Stimulated activated CD8-positive, alpha-beta memory T cell treated with anti-CD3 and anti-CD28 coated beads, Interleukin-7, amount 100 ng/mL, for 1 hour (primary cell): ENCODE measurements around the gene MTX1.
A peak's percentile ranks its signal among the peaks of the same experiment; 100 is the strongest.
"Not testable (repeated sequence)": the region's sequence is repeated elsewhere in the genome, so short reads cannot be mapped to it uniquely, and the experiment has no call there.

Experiments
- DNase-seq, 2 donors: peaks; one replicate each; pipeline ENCODE4 v3.0.0-alpha.2; 2020; ENCODE audit warnings: low read depth in 2 of 2

Gene MTX1, protein sequence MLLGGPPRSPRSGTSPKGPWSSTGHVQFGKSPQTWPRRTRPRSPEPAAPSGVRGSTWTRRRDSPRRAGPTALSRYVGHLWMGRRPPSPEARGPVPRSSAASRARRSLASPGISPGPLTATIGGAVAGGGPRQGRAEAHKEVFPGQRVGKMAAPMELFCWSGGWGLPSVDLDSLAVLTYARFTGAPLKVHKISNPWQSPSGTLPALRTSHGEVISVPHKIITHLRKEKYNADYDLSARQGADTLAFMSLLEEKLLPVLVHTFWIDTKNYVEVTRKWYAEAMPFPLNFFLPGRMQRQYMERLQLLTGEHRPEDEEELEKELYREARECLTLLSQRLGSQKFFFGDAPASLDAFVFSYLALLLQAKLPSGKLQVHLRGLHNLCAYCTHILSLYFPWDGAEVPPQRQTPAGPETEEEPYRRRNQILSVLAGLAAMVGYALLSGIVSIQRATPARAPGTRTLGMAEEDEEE

DNA sequence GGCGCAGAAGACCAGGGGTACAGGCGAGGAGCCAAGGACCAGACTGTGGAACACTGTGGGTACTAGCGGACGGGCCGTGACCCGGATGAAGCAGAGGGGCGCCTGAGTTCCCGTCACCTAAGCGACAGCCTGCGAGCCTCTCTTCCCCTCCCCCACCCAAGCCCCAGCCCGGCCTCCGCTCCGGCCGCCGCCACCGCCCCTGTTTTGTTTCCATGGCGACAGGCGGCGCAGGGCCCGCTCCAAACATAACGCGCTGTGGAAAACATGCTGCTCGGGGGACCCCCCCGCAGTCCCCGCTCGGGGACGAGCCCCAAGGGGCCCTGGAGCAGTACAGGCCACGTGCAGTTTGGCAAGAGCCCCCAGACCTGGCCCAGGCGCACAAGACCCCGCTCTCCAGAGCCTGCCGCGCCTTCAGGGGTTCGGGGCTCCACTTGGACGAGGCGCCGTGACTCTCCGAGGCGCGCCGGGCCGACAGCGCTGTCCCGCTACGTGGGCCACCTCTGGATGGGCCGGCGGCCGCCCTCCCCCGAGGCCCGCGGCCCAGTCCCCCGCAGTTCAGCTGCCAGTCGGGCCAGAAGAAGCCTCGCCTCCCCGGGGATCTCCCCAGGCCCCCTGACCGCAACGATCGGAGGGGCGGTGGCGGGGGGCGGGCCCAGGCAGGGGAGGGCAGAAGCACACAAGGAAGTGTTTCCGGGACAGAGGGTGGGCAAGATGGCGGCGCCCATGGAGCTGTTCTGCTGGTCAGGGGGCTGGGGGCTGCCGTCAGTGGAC, at the start of gene MTX1:
Gene MTX1 (plus strand): TSS at position 155 of the 771 bp plus-strand sequence. CDS start 110 bp downstream, at position 265.
- peak; percentile 70 to 73 for DNase-seq

DNA sequence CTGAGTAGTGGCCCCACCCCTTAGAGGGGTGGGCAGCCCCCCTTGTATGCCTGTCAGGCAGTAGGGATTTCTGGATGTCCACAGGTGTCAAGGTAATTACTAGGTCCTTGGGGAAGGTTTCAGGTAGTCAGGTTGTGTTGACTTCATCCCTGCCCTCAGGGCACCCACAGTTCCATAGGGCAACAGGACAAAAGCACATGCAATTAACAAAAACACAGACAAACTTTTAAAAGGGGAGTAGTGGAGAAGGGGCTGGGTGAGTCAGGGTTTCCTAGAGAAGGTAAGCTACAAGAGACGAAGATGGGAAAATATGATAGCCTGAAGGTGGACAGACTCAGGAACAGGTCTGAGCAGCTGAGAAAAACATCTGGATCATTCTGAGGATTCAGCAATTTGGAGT, 49.5 kb upstream of the MTX1 start:
- no peak for DNase-seq

DNA sequence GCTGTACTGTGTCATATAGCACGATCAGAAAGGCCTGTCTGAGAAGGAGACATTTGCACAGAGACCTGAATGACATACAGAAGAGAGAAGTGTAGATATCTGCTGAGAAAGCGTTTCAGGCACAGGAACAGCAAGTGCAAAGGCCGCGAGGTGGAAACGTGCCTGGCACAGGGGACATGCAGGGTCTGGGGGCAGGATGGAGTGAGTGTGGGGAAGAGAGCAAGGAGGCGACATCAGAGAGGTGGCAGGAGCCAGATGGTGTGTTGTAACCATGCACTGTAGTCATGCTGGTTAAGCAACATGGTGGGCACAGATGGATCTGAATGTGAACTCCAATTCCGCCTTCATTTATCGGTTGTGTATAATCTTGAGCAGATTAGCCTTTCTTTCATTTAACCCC, 48.4 kb upstream of the MTX1 start:
- no peak for DNase-seq

DNA sequence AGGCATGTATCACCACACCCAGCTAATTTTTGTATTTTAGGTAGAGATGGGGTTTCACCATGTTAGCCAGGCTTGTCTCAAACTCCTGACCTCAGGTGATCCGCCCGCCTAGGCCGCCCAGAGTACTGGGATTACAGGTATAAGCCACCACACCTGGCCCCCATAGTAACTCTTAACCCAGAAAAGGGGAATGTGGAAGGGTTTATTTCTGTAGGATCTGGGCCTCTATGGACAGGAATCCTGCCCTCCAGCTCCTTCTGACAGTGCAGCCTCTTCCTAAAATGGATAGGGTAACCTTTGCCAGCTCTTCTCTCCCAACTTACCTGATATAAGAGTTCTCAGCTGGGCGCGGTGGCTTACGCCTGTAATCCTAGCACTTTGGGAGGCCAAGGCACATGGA, 45.9 kb upstream of the MTX1 start:
- not testable (repeated sequence) for DNase-seq

DNA sequence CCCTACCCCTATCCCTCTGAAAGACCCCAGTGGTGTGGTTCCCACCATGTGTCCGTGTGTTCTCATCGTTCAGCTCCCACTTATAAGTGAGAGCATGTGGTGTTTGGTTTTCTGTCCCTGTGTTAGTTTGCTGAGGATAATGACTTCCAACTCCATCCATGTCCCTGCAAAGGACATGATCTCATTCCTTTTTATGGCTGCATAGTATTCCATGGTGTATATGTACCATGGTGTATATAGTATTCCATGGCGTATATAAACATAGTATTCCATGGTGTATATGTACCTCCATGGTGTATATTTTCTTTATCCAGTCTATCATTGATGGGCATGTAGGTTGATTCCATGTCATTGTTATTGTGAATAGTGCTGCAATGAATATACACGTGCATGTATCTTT, 44.7 kb upstream of the MTX1 start:
- DNase-seq: not testable (repeated sequence)

DNA sequence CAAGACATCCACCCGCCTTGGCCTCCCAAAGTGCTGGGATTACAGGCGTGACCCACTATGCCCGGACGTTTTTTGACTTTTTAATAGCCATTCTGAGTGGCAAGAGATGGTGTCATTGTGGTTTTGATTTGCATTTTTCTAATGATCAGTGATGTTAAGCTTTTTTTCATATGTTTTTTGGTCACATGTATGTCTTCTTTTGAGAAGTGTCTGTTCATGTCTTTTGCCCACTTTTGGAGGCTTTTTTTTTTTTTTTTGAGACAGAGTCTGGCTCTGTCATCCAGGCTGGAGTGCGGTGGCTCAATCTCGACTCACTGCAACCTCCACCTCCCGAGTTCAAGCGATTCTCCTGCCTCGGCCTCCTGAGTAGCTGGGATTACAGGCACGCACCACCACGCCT, 43.9 kb upstream of the MTX1 start:
- DNase-seq: not testable (repeated sequence)

DNA sequence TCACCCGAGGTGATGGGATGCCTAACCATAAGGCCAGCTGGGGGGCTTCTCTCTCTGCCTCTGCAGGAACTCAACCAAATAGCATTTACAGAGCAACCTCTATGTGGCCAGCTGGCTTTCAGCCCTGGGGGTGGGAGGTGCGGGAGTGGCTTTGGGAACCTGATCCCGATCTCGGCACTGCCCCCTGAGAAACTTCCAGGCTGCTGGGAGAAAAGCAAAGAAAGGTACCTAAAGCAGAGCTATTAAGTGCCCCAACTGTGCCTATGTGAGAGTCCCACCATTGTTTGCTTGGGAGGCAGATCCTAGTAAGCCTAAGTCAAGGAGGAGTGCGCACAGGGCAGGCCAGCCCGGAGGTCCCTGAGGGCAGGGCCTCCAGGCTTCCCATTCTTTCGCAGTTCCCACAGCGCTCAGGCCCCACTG, 42.4 kb upstream of the MTX1 start:
- no peak for DNase-seq

DNA sequence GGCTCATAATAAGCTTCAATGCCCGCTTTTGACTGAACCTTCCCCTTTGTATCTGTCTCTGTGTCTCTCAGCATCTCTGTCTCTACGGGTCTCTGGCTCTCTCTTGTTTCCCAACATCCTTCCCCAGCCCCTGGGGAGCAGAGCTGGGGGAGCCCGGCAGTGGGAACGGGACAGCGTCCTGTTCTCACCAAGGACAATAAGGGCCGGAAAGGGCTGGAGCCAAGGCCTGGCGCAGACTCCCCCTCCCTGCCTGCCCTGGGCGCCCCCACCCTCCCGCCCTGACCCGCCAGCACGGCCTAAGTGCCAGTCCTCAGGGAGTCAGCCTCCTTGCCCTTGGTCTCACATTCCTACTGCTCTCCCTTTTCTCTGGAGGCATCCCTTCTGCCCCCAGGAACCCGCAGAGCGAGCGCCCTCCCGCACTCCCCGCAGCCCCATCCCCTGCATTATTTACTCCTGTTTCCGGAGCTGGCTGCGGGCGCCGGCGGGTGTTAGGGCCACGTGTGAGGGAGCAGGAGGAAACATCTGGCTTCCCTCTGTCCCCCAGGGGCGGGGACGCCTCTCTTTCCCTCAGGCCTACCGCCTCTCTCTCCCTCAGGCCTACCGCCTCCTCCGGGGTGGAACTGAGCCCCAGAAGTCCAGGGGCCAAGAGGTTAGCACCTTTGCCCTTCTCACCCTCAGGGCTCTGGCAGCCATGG, 41.9 kb upstream of the MTX1 start:
- no peak for DNase-seq

DNA sequence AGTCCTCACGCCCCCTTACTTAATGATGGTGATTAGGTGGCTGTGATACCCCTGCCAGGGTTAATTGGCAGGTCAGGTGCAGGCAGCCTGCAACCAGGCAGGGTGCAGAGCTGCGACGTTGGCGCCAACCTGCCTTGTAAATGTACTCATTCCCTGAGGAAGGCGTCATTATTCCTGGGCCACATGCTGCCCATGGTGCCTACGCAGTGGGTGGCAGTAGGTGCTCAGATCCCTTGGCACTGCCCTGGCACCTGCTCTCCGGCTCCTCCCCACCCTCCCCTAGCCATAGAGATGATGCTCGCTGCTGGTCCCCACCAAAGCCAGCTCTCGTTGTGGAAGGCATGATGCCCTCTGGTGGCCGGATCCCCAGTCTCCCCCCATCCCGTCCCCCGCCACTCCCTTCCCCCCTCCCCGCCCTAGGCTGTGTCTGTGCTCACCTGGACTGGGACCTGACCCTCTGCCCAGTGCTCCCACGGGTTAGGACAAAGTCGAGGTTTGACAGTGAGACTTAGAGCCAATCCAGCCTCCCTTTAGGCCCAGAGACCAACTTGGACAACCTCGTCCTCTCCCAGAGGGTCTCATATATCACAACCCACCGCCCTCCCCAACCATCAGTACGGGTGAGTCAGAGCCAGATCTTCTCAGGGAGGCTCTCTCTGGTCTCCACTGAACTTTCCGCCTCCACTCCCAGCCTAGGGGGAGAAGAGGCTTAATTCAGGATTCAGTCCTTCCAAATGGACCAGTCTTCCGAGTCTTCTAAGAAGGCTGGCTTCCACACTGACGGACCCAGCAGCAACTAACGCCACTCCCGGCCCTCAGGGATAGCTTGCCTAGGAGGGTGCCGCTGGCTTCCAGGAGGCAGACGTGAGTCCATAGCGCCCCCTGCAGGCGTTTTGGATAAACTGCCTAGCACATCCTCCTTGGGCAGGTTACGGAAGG, 41.1 kb upstream of the MTX1 start:
- peak; percentile 59 to 80 for DNase-seq

DNA sequence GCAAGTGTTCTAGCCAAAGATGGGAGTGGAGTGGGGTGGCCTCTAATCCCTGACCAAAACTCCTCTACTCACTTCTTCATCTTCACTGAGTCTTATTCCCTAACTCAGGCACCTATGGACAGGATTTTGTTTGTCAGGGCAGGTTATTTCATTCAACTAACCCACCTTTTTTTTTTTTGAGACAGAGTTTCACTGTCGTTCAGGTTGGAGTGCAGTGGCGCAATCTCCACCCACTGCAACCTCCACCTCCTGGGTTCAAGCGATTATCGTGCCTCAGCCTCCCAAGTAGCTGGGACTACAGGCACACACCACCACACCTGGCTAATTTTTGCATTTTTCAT, 40.4 kb upstream of the MTX1 start:
- DNase-seq: not testable (repeated sequence)

DNA sequence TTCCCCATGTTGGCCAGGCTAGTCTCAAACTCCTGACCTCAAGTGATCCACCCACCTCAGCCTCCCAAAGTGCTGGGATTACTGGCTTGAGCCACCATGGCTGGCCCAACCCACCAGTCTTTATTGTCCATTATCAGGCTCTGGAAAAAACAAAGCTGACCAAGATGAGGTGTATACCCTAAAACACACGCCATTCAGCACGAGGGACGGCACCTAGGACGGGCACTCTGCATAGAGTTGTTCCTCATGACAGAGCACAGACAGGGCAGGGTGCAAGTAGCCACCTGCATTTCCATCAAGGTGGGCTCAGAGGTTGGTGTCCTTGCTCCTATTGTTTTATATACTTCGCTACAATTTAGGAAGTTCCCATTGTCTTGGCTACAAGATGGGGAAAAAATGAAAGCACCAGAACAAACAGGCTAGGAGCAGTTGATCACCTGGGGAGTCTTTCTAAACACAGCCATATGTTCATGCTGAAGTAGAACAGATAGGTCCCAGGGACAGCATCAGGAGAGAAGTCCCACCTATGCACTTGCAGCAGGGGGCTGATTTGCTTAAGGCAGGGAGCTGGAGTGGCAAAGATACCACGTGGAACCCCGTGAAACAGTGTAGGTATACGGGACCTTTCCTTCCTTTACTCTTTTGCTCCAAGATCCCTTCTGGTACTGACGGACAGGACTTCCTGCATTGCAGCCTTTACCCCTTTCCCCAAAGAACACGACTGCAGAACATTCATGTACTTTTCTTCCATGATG, 39.9 kb upstream of the MTX1 start:
- DNase-seq: no peak

DNA sequence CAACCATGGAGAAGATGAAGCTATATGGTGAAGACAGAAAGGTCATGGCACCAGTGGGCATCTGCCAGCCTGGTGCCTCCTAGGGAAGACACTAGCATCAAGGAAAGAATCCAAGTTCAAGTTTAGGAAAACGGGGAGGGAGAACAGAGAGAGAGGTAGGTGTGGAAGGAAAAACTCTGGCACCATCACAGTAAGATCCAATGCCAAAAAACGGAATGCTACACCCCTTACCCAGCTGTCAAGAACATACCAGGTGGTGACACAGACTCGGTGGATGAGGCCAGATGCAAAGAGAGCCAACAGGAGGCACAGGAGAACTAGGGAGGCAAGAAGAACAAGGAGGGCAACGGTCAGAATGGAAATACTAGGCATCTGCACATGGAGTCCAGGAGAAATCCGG, 39.0 kb upstream of the MTX1 start:
- DNase-seq: no peak

DNA sequence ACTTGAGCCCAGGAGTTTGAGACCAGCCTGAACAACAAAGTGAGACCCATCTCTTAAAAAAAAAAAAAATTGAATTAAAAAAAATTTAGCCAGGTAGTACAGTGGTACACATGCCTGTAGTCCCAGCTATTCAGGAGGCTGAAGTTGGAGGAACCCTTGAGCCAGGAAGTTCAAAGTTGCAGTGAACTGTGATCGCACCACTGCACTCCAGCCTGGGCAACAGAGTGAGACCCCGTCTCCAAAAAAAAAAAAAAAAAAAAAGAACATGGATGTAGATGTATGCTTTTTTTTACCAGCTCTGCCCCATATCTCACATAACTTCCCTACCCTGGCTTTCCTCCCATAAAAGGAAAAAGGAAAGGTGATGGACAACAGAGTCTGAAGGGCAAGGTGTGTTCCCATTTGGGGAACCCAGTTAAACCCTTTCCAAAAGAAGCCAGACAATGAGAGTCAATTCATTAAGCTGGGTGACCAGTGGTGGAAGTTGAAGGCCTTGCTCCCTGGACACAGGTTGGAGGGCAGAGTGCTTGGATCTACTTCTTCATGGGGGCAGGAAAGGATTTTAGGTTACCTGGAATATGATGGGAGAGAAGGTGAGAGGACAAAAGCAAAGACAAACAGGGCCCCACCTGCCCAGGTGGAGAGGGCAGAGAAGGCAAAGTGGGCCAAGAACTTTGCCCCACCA, 38.3 kb upstream of the MTX1 start:
- DNase-seq: no peak

DNA sequence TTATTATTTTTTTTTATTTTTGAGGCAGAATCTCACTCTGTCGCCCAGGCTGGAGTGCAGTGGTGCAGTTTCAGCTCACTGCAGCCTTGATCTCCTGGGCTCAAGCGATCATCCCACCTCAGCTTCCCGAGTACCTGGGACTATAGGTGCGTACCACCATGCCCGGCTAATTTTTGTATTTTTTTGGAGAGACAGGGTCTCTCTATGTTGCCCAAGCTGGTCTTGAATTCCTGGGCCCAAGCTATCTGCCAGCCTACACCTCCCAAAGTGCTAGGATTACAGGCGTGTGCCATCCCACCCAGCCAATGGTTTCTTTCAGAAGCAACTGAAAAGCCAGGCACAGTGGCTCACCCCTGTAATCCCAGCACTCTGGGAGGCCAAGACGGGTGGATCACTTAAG, 37.7 kb upstream of the MTX1 start:
- no peak for DNase-seq

DNA sequence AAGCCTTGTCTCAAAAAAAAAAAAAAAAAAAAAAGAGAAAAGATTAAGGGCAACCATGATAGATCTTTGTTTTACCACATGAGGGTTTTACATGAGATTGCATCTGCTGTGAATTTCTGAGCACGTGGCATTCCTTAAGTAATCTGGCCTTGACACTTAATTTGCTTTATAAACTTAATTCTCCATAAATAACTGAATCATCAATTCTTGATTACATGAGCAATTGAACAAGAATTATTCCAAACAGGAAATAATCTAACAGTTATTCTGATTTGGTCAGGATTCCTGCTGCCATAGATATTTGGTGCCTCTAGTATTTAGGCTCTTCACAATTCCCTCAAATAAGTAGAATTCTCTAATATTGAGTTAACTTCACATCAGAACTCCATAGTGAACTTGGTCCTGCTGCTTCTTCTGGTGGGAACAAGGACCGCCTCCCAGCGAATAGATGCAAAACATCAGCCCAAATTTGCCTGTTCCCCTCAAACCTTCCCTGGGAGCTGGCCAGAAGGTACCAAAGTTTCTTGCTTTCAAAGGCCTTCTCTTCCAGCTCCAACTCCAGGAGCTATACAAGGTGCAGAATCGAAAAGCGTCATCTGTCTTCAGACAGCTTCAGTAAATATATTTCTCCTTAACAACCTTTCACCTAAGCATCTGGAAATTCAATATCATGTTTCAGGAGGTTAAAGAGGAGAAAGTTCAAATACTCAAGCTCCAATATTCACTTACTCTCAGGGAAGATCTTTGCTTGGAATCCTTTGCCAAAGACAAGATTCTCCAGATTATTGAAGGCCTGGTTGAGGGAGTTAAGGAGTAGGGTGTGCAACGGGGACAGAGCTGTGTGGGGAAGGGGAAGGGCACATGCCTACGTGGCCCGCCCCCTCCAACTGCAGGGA, 36.4 kb upstream of the MTX1 start:
- no peak for DNase-seq

DNA sequence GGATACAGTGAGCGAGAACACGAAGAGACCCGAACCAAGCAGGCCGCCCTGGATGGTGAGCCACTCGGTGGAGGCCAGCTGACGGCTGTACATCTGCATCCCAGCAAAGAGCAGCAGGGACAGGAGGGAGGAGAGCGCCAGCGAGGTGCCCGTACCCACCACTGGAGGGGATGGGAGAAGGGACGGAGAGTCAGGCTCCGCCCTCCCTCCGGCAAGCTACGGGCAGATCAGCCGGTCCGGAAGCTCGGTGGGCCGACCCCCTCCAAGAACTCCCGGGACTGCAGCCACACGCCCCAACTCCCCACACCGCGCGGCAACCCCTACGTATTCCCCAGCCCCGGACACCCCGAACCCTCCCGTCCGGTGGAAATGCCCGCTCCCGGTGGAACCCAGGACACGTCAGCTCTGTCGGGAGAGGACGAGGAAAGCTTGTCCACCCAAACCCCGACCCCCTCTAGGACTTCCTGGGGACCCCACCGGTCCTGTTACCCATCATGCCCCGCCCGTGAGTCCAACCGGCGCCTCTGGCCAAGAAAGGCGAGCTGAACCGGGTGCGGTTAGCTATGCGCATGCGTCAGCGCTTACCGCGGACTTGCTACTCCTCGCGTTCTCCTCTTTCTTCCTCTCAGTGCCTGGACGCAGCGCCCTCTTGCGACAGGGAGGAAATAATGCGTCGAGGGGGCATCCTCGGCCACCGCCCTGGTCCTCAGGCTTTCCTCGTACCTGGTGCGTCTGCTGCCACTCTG, 35.6 kb upstream of the MTX1 start, which contains the start of gene KRTCAP2:
Gene KRTCAP2 (minus strand): TSS at position 573 of the 746 bp plus-strand sequence. CDS start 80 bp downstream, at position 493.
- DNase-seq: peak; percentile 86 to 88

DNA sequence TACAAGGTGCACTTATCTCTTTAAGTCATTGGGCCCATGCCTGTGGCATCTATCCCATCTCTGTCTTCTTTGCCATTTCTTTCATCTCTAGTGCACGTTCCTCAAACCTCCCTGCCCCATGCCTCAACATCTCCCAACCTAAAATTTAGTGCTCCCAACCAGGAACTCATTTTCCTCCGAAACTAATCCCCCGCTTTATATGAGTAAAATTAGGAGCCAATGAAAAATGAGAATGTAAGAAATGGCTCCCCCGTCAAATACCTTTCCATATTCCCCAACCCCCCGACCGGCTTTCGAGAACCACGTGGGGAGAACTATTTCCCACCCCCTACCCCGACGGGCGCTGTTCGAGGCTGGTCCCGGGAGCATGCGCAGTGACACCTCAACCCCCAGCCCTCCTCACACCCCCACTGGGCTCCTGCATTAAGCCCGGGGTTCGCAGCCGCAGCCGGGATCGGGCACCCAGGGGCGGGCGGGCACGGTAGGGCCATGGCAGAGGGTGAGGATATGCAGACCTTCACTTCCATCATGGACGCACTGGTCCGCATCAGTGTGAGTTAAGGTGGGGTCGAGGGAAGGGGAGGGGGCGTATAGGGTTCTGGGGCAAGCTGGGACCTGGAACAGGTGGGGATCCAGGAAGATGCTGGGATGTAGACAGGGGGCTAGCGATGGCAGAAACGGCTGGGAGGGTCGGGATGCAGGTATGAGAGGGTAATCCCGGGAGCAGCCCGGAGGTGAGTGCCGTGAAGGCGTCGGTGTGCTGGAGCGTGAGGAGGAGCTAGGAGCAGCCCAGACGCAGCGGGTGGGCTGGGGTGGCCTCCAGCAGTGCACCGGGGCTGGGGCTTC, 34.8 kb upstream of the MTX1 start, which contains the start of gene TRIM46:
Gene TRIM46 (plus strand): TSS at position 372 of the 846 bp plus-strand sequence. CDS start 118 bp downstream, at position 490.
- DNase-seq: peak in 1 of 2 donors; percentile 35
